Aortic smooth muscle cell (primary cell): ENCODE results near the gene PIGK. TPM values are rescaled to one million over a fixed set of nuclear protein-coding genes. Genes with fewer than 3 reads are reported as not detected.

Source experiments
- total RNA-seq: library from RNA; depleted of rRNA; stranded (reverse); fragments of >200 nt; gene quantifications from 2 replicates; pipeline ENCODE4 v1.2.3, GENCODE V29; 2014

The PIGK gene
- 45.3 and 54.5 TPM in 2 replicates for total RNA-seq

GRCh38 chr1:77219166-77219887 lies at the start of gene PIGK:
Gene PIGK, minus strand, starts transcription at chr1:77219430. Its CDS starts 28 bp downstream, at chr1:77219402.

Other genes with a start within 250 kb of the PIGK start
- gene AK5, start 62.6 kb upstream of the PIGK start, total RNA-seq = 8.8 and 21.0 TPM in 2 replicates